Body of pancreas (tissue), 4 donors: ENCODE results near the gene ENTPD6.

Experiments used
- POLR2A ChIP-seq, 3 donors: fragments of 450-650 bp; IDR thresholded peaks; one replicate each; pipeline ENCODE4 v1.6.1; 2016; ENCODE audit warnings: antibody characterized with exemption in 3 of 3, mild to moderate bottlenecking in 2 of 3
- TF ChIP-seq, protein P1 (sequence below), 7 experiments: fragments of 450-650 bp in 4 of 7; fragments of 200-600 bp in 3 of 7; sonication (generic) in 3 of 7; IDR thresholded peaks; one replicate each; pipeline ENCODE4 v1.5.1; 2016 to 2019; ENCODE audit warnings: antibody characterized with exemption in 7 of 7

DNA sequence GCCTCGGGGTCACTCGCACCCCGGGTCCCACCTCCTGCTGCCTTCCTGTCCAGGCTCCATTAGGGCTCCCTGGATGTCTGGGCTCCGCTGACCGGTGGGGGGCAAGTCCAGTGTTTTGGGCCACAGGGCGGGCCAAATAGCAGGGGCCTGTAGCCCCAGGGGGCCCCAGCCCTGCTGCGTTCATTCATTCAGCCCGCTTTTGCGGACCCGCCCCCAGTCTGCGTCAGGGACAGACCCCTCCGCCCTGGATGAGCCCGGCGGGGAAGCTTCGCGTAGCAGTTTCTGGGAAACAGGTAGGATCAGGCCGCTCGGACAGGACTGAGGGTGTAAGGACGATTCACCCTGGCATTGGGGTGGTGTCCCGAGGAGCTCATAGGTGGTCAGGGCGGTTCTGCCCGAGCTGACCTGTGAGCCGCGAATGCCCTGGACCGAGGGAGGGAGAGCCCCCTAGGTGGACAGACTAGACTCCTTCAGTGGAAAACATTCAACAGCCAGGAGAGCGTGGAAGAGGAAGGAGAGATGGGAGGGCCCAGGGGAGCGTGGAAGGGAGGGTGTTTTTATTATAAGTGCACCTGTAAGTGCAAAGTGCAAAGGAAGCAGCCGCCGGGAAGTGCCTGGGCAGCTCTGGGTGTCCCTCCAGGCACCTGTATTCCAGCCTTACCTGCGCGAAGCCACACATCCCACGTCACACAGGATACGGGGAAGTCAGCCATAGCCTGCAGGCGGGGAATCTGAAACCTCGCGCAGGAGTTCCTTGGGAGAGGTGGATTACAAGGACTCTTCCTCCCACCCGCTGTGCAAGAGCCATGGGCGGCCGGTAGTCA, 662 bp downstream of the ENTPD6 start:
- TF ChIP-seq, protein P1, sequence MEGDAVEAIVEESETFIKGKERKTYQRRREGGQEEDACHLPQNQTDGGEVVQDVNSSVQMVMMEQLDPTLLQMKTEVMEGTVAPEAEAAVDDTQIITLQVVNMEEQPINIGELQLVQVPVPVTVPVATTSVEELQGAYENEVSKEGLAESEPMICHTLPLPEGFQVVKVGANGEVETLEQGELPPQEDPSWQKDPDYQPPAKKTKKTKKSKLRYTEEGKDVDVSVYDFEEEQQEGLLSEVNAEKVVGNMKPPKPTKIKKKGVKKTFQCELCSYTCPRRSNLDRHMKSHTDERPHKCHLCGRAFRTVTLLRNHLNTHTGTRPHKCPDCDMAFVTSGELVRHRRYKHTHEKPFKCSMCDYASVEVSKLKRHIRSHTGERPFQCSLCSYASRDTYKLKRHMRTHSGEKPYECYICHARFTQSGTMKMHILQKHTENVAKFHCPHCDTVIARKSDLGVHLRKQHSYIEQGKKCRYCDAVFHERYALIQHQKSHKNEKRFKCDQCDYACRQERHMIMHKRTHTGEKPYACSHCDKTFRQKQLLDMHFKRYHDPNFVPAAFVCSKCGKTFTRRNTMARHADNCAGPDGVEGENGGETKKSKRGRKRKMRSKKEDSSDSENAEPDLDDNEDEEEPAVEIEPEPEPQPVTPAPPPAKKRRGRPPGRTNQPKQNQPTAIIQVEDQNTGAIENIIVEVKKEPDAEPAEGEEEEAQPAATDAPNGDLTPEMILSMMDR (IDR thresholded peaks at IDR 0.05): no peak
- TF ChIP-seq POLR2A (IDR thresholded peaks at IDR 0.05): peak in 2 of 3 donors; percentile 42 to 54
